Measurements from ENCODE around the gene WNT9A.

WNT9A gene

GRCh38 chr1:227937031-227937837, 10.5 kb downstream of the WNT9A start:
- H3K9ac ChIP-seq (ENCODE audit: low read length): no peak overlapping the region

GRCh38 chr1:227935826-227936225, 11.9 kb downstream of the WNT9A start:
- H3K36me3 ChIP-seq (ENCODE audit: insufficient read depth, low read length): no peaks in the 10 kb centered on the region
- H3K4me3 ChIP-seq (ENCODE audit: low read depth in 1 of 2, low read length in 2 of 2): no peak overlapping the region
- H3K9ac ChIP-seq (ENCODE audit: low read length): no peak overlapping the region
- no peak overlapping the region for H3K27ac ChIP-seq (ENCODE audit: low read depth, low read length)
- H3K4me1 ChIP-seq (ENCODE audit: insufficient read depth, low read length): peaks cover 27% of the 10 kb centered on the region
- H3K9me3 ChIP-seq (ENCODE audit: low read length): no peaks in the 10 kb centered on the region
- H3K27me3 ChIP-seq (ENCODE audit: control insufficient read depth in 1 of 2, insufficient read depth in 2 of 2, low read length in 2 of 2): no peaks in the 10 kb centered on the region

More at GRCh38 chr1:227937031-227937837, 10.5 kb downstream of the WNT9A start:
- H3K27ac ChIP-seq (ENCODE audit: low read depth, low read length): no peak overlapping the region
- no peaks in the 10 kb centered on the region for H3K9me3 ChIP-seq (ENCODE audit: low read length)
- no peaks in the 10 kb centered on the region for H3K36me3 ChIP-seq (ENCODE audit: insufficient read depth, low read length)
- H3K27me3 ChIP-seq (ENCODE audit: control insufficient read depth in 1 of 2, insufficient read depth in 2 of 2, low read length in 2 of 2): no peaks in the 10 kb centered on the region
- peaks cover 41% of the 10 kb centered on the region for H3K4me1 ChIP-seq (ENCODE audit: insufficient read depth, low read length)
- no peak overlapping the region for H3K4me3 ChIP-seq (ENCODE audit: low read depth in 1 of 2, low read length in 2 of 2)

DNA sequence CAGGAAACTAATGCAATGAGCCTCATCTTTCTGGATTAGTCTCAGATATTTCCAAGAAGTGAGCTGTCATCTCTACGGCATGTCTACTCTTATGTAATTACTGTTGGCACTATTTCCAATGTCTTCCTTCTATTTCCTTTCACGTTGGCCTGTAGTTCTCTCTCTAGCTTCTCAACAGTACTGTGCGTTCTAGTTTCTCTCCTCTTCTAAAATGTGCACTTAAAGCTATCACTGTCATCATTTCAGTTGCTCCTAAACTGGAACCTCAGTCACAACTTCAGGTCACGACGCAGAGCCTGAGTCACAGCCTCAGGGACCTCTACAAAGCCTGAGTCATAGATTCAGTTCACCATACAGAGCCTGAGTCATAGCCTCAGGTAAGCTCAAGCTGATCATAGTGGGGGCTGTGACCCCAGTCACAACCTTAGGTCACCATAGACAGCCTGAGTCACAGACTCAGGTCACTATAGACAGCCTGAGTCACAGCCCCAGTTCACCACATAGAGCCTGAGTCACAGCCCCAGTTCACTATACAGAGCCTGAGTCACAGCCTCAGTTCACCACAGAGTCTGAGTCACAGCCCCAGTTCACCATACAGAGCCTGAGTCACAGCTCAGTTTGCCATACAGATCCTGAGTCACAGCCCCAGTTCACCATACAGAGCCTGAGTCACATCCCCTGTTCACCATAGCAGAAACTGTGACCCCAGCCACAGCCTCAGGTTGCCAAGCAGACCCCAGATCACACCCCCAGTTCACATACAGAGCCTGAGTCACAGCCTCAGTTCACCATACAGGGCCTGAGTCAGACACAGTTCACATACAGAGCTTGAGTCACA, 13.0 kb downstream of the WNT9A start:
- Histone ChIP-seq H3K36me3 (ENCODE audit: insufficient read depth, low read length) (no peaks in the 10 kb centered on the region), H3K9ac (ENCODE audit: low read length) (no peak overlapping the region), H3K27ac (ENCODE audit: low read depth, low read length) (peak overlapping the region; percentile 46)

GRCh38 chr1:227929751-227930472, 17.8 kb downstream of the WNT9A start:
- H3K27ac ChIP-seq (ENCODE audit: low read depth, low read length): no peak overlapping the region
- H3K27me3 ChIP-seq (ENCODE audit: control insufficient read depth in 1 of 2, insufficient read depth in 2 of 2, low read length in 2 of 2): no peaks in the 10 kb centered on the region
- H3K36me3 ChIP-seq (ENCODE audit: insufficient read depth, low read length): no peaks in the 10 kb centered on the region
- H3K4me3 ChIP-seq (ENCODE audit: low read depth in 1 of 2, low read length in 2 of 2): no peak overlapping the region
- H3K9ac ChIP-seq (ENCODE audit: low read length): no peak overlapping the region
- no peaks in the 10 kb centered on the region for H3K9me3 ChIP-seq (ENCODE audit: low read length)
- peaks cover 5% of the 10 kb centered on the region for H3K4me1 ChIP-seq (ENCODE audit: insufficient read depth, low read length)

More for the DNA sequence above, 13.0 kb downstream of the WNT9A start:
- H3K4me3 ChIP-seq (ENCODE audit: low read depth in 1 of 2, low read length in 2 of 2): no peak overlapping the region
- no peaks in the 10 kb centered on the region for H3K9me3 ChIP-seq (ENCODE audit: low read length)
- no peaks in the 10 kb centered on the region for H3K27me3 ChIP-seq (ENCODE audit: control insufficient read depth in 1 of 2, insufficient read depth in 2 of 2, low read length in 2 of 2)
- H3K4me1 ChIP-seq (ENCODE audit: insufficient read depth, low read length): peaks cover 16% of the 10 kb centered on the region

GRCh38 chr1:227928811-227929375, 18.8 kb downstream of the WNT9A start:
- Histone ChIP-seq H3K9me3 (ENCODE audit: low read length) (no peaks in the 10 kb centered on the region), H3K27me3 (ENCODE audit: control insufficient read depth in 1 of 2, insufficient read depth in 2 of 2, low read length in 2 of 2) (no peaks in the 10 kb centered on the region), H3K36me3 (ENCODE audit: insufficient read depth, low read length) (no peaks in the 10 kb centered on the region), H3K9ac (ENCODE audit: low read length) (no peak overlapping the region), H3K4me3 (ENCODE audit: low read depth in 1 of 2, low read length in 2 of 2) (no peak overlapping the region), H3K4me1 (ENCODE audit: insufficient read depth, low read length) (no peaks in the 10 kb centered on the region), H3K27ac (ENCODE audit: low read depth, low read length) (no peak overlapping the region)

GRCh38 chr1:227927971-227928741, 19.6 kb downstream of the WNT9A start:
- Histone ChIP-seq H3K4me1 (ENCODE audit: insufficient read depth, low read length) (no peaks in the 10 kb centered on the region), H3K27ac (ENCODE audit: low read depth, low read length) (no peak overlapping the region), H3K9me3 (ENCODE audit: low read length) (no peaks in the 10 kb centered on the region), H3K36me3 (ENCODE audit: insufficient read depth, low read length) (peaks cover 3% of the 10 kb centered on the region), H3K27me3 (ENCODE audit: control insufficient read depth in 1 of 2, insufficient read depth in 2 of 2, low read length in 2 of 2) (no peaks in the 10 kb centered on the region), H3K4me3 (ENCODE audit: low read depth in 1 of 2, low read length in 2 of 2) (no peak overlapping the region), H3K9ac (ENCODE audit: low read length) (no peak overlapping the region)

DNA sequence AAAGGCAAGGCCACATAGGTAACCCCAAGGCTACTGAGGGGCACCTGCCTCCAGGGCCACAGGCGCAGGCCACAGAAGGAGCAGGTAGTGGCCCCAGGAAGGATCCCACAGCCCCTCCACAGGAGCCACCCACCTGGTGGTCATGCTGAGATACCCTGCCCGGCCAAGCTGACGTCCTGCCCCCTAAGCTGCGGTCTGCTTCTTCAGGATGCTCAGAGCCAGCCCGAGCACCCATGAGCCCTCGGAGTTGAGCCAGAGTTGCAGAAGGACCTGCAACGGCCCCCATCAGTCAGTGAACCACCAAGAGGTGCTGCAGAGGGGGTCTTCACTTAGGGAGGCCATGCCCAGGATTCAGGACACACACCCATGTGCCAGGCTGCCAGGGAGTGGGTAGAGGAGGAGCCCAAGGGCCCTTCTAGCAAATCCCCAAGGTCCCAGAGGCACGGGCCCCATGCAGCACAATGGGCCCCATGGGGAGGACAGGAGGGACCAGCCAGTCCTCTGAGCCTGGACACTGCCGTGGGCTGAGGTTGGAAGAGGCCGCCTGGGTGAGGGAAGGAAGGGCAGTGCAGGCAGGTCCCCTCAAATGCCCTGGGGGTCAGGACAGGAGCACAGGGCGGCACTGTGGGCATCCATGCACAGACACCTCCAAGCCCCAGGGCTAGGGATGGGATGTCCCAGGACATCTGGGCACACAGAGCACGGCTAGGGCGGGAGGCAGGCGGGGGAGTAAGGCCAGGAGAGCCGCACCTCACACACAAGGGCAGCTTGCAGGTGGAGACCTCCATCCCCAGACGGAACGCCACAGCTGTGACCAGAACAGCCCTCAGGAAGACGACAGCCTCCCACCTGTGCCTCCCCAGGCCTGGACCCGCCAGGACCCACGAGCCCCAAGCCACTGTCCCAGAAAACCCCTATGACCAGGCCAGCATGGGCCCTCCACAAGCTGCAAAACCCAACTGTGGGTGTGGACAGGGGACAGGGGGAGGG, 20.5 kb downstream of the WNT9A start:
- Histone ChIP-seq H3K27me3 (ENCODE audit: control insufficient read depth in 1 of 2, insufficient read depth in 2 of 2, low read length in 2 of 2) (no peaks in the 10 kb centered on the region), H3K9me3 (ENCODE audit: low read length) (no peaks in the 10 kb centered on the region), H3K9ac (ENCODE audit: low read length) (no peak overlapping the region), H3K4me1 (ENCODE audit: insufficient read depth, low read length) (no peaks in the 10 kb centered on the region), H3K27ac (ENCODE audit: low read depth, low read length) (no peak overlapping the region), H3K4me3 (ENCODE audit: low read depth in 1 of 2, low read length in 2 of 2) (no peak overlapping the region), H3K36me3 (ENCODE audit: insufficient read depth, low read length) (peaks cover 6% of the 10 kb centered on the region)

DNA sequence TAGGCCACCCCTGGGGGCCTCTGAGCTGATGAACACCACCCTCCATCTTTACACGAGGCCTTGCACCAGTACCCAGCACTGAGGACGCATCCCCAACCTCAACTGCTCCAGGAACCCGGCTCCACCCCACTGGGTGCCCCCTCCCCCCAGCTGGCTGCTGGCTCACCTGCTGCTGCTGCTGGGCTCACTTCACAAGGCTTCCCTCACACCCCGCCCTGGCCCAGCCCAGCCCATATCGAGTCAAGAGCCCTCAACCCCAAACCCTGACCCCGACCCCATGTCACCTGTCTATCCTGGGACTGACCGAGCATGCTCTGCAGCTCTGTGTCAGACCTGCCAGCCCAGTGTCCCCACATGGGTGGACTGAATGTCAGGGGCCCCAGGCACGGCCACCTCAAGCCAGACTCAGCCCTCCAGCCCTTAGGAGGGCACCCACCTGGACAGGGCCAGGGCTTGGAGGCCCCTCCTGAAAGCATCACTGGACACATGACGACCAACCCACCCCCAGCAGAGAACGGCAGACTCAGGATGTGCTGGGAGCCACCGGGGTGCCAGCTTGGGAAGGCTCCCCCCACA, 21.4 kb downstream of the WNT9A start:
- Histone ChIP-seq H3K27ac (ENCODE audit: low read depth, low read length) (no peak overlapping the region), H3K4me3 (ENCODE audit: low read depth in 1 of 2, low read length in 2 of 2) (no peak overlapping the region), H3K9ac (ENCODE audit: low read length) (no peak overlapping the region), H3K4me1 (ENCODE audit: insufficient read depth, low read length) (no peaks in the 10 kb centered on the region), H3K9me3 (ENCODE audit: low read length) (no peaks in the 10 kb centered on the region), H3K27me3 (ENCODE audit: control insufficient read depth in 1 of 2, insufficient read depth in 2 of 2, low read length in 2 of 2) (no peaks in the 10 kb centered on the region), H3K36me3 (ENCODE audit: insufficient read depth, low read length) (peaks cover 10% of the 10 kb centered on the region)

DNA sequence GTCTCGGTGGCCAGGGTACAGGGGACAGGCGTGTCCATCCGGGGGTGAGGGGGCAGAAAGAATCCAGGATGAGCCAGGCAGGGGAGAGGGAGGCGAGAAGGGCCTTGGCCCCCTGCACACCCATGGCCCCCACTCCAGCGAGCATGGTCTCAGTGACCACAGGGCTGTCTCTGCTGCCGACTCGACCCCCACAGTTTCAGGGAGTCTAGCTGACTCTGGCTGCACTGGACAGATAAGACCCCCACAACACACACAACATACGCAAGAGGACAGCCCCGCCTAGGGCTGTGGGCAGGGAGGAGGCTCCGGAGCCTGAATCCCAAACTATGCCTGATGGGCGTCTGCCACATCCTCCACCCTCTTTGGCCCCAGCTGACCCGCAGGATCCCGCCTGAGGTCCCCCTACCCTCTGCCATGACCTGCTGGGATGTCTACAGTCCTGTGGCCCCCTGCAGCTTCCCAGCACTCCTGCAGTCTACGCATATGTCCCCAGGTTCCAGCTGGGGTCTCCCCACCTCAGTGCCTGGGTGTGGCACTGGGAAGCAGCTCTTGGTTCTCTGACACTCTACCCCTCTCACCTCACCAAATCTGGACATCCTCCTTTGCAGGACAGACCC, 22.0 kb downstream of the WNT9A start:
- H3K4me3 ChIP-seq (ENCODE audit: low read depth in 1 of 2, low read length in 2 of 2): no peak overlapping the region
- no peaks in the 10 kb centered on the region for H3K9me3 ChIP-seq (ENCODE audit: low read length)
- no peaks in the 10 kb centered on the region for H3K4me1 ChIP-seq (ENCODE audit: insufficient read depth, low read length)
- no peak overlapping the region for H3K27ac ChIP-seq (ENCODE audit: low read depth, low read length)
- no peak overlapping the region for H3K9ac ChIP-seq (ENCODE audit: low read length)
- peaks cover 16% of the 10 kb centered on the region for H3K36me3 ChIP-seq (ENCODE audit: insufficient read depth, low read length)
- H3K27me3 ChIP-seq (ENCODE audit: control insufficient read depth in 1 of 2, insufficient read depth in 2 of 2, low read length in 2 of 2): no peaks in the 10 kb centered on the region

Measured in muscle layer of colon (tissue), 2 donors.